PC-3 (cell line): ENCODE measurements around the gene DCDC2B.

Experiments used
- EZH2phosphoT487 ChIP-seq: fragments of 300-600 bp; sonication (generic); IDR thresholded peaks from 2 replicates; pipeline ENCODE4 v1.6.1; 2018; ENCODE audit warnings: mild to moderate bottlenecking, antibody characterized with exemption, low read length, borderline replicate concordance
- TF ChIP-seq, protein P1 (sequence below): fragments of 300-600 bp; sonication (generic); conservative IDR thresholded peaks from 2 replicates; pipeline ENCODE4 v1.5.1; 2017; ENCODE audit warnings: antibody characterized with exemption, low read depth, mild to moderate bottlenecking, low read length

DNA sequence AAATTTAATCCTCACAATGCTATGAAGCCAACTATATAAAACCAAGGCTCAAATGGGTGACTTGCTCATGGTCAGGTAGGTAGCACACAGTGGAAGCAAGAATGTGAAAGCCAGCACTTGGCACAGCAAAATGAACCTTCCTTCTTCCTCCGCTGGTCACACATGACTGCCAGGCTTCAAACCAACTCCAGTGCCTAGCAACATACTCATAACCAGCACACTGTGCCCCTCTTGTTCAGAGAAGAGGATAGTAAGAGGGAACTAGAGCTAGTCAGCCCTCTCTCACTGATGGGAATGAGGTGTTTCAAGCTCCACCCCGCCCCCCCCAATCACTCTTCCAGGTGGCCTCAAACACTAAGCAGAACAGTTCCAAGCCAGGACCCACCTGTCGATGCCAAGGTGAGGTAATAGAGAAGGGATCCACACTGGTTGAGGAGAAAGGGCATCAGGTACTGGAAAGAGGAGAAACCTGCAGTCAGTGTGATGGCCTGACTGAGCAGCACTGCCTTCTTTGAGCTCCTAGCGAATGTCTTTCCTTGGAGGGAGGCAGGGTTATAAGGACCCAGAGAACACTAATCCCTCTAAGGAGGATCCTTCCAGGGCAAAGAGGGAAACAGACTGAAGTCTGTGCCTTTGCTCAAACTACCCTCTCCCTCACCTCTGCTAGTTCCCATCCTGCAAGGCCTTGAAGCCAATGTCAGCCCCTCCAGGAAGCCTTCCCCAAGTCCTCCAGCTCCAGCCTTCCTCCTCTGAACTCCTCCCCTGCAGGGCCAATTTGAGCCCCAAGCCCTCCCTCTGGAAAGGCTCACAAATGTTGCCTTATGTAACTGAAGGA lies 12.1 kb downstream of the DCDC2B start:
- TF ChIP-seq EZH2phosphoT487 = no peak
- TF ChIP-seq, protein P1, sequence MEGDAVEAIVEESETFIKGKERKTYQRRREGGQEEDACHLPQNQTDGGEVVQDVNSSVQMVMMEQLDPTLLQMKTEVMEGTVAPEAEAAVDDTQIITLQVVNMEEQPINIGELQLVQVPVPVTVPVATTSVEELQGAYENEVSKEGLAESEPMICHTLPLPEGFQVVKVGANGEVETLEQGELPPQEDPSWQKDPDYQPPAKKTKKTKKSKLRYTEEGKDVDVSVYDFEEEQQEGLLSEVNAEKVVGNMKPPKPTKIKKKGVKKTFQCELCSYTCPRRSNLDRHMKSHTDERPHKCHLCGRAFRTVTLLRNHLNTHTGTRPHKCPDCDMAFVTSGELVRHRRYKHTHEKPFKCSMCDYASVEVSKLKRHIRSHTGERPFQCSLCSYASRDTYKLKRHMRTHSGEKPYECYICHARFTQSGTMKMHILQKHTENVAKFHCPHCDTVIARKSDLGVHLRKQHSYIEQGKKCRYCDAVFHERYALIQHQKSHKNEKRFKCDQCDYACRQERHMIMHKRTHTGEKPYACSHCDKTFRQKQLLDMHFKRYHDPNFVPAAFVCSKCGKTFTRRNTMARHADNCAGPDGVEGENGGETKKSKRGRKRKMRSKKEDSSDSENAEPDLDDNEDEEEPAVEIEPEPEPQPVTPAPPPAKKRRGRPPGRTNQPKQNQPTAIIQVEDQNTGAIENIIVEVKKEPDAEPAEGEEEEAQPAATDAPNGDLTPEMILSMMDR = no peak
